Thoracic aorta (tissue), 2 donors: Measurements from ENCODE around the gene CYP24A1. TPM values are rescaled to one million over a fixed set of nuclear protein-coding genes. Genes with fewer than 3 reads are reported as not detected.

Experiments used
- ATAC-seq: fragments of 150-250 bp; one replicate; pipeline ENCODE4 v1.8.0; 2017; ENCODE audit warnings: low read depth; ENCODE audit not compliant: insufficient number of reproducible peaks, low FRiP score
- DNase-seq: peaks from one replicate; pipeline ENCODE4 v3.0.0-alpha.2; 2020; ENCODE audit warnings: low spot score
- H3K27ac ChIP-seq, 2 donors: fragments of 200-600 bp; sonication (generic); 1 replicate in 1 of 2; 2 replicates in 1 of 2; pipeline ENCODE4 v1.5.1; 2016; ENCODE audit warnings: mild to moderate bottlenecking in 2 of 2, moderate library complexity in 2 of 2
- H3K27me3 ChIP-seq: fragments of 200-600 bp; sonication (generic); replicated peaks from 2 replicates; pipeline ENCODE4 v1.6.0; 2016; ENCODE audit warnings: mild to moderate bottlenecking; ENCODE audit not compliant: insufficient read depth
- H3K36me3 ChIP-seq: fragments of 200-600 bp; sonication (generic); one replicate; pipeline ENCODE4 v1.5.1; 2016
- H3K4me1 ChIP-seq, 2 donors: fragments of 200-600 bp; sonication (generic); 1 replicate in 1 of 2; 2 replicates in 1 of 2; pipeline versions ENCODE4 v1.5.1 to v1.6.0; 2016; ENCODE audit warnings: low read depth in 2 of 2, mild to moderate bottlenecking in 1 of 2; ENCODE audit not compliant: control insufficient read depth in 1 of 2
- H3K4me3 ChIP-seq: fragments of 200-600 bp; sonication (generic); 2 replicates; pipeline ENCODE4 v1.5.1; 2016; ENCODE audit warnings: mild to moderate bottlenecking
- H3K9me3 ChIP-seq: fragments of 200-600 bp; sonication (generic); 2 replicates; pipeline ENCODE4 v1.5.1; 2016
- total RNA-seq, 2 donors: library from RNA; depleted of rRNA; stranded (reverse); fragments of >200 nt; gene quantifications; one replicate each; pipeline versions ENCODE4 v1.1.0 to v1.2.3, GENCODE V29; 2016
- TF ChIP-seq, protein P1 (sequence below): fragments of 200-600 bp; sonication (generic); IDR thresholded peaks from one replicate; pipeline ENCODE4 v1.5.1; 2019; ENCODE audit warnings: antibody characterized with exemption

CYP24A1 gene
- not detected for total RNA-seq

DNA sequence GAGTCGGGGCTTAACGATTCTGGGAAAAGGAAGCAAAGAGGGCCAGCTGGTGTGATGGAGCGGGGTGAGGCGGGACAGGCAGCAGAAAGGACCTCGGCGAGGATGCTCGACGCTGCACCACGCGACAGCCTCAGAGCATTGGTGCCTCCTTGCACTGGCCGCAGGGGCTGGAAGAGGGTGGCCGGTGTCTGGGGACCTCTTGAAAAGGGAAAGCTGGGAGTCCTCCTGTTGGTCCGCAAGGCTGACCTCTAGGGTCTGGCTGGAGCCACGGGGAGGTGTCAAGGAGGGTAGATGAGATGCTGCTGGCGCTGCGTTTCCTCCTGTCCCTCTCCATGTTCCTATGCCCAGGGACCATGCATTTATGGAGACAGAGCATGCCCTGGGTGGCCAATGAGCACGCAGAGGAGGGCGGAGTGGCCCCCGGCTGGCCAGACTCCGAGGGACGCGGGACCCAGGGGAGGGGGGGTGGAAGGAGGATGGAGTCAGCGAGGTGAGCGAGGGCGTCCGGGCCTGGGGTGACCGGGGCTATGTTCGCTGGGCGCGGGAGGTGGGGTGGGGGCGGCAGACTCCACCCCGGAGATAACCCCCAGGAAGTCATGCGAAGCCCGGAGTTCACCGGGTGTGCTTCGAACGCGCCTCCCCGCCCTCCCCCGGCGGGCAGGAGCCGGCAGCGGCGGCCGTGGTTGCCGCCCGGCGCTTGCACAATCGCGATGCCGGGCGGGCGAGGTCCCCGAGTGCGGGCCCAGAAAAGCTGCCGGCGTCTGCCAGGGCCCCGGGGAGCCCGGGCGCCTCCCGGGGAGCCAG is at the start of gene CYP24A1:
Gene CYP24A1 (minus strand): TSS at position 334 of the 804 bp plus-strand sequence. CDS start 407 bp downstream, outside the sequence.
- Histone ChIP-seq H3K27me3 (peaks cover 6% of the 10 kb centered on the region), H3K4me1 (peaks cover 0 to 24% of the 10 kb centered on the region in 2 donors), H3K9me3 (no peaks in the 10 kb centered on the region), H3K27ac (no peak within 1 kb of the TSS), H3K36me3 (no peaks in the 10 kb centered on the region), H3K4me3 (peak within 1 kb of the TSS; percentile 39)
- DNase-seq: no peak
- TF ChIP-seq, protein P1, sequence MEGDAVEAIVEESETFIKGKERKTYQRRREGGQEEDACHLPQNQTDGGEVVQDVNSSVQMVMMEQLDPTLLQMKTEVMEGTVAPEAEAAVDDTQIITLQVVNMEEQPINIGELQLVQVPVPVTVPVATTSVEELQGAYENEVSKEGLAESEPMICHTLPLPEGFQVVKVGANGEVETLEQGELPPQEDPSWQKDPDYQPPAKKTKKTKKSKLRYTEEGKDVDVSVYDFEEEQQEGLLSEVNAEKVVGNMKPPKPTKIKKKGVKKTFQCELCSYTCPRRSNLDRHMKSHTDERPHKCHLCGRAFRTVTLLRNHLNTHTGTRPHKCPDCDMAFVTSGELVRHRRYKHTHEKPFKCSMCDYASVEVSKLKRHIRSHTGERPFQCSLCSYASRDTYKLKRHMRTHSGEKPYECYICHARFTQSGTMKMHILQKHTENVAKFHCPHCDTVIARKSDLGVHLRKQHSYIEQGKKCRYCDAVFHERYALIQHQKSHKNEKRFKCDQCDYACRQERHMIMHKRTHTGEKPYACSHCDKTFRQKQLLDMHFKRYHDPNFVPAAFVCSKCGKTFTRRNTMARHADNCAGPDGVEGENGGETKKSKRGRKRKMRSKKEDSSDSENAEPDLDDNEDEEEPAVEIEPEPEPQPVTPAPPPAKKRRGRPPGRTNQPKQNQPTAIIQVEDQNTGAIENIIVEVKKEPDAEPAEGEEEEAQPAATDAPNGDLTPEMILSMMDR: no peak
- no peak for ATAC-seq

DNA sequence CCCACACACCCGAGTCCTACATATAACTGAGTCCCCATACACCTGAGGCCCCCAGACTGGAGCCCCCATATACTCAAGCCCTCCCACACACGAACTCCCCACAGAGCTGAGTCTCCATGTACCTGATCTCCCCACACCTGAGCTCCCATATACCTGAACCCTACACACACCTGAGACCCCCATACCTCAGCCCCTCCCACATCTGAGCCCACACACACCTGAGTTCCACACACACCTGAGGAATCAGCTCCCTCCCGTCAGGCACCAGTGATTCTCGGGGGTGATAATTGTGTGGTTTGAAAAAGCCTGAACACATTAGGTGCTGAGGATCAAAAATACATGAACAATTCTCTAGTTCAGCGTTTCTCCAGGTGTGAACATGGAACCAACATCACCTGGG is 49.5 kb upstream of the CYP24A1 start:
- TF ChIP-seq, protein P1: no peak
- no peak for ATAC-seq

DNA sequence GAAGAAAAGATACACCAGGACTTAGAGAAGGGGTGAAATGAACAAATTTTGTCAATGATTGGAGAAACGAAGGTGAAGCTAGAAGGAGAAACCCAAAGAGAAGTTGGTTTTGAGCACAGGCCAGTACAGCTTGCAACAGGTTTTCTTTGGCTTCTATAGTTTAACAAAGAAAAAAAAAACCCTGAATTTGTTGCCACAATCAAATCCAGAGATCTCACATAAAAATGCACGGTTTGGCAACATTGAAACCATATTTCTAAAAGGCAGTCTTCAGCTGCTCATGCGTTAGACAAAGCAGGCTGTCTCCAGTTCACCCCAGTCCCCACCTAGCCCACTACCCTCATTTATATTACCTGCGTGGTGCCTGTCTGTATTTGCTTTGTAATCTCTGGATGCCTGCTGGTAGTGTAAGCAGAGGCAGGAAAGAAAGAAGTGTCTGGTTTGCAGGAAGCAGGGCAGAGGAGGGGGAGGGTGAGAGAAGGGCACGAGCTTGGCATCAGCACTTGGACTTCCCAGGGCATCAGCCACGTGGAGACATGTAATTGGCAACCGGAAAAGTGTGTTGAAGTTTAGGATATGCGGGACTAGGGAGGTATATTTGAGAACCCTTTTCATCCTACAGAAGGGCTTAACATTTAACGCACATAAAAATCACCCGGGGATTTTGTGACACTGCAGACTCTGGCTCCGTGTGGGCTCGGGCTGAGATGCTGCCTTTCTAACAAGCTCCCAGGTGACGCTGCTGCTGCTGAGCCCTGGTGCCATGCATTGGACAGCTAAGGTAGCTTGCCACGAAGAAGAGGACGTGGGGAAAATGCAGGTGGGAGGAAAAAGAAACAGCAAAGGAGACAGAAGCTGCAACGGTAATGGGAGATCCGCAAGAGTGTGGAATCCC is 48.5 kb upstream of the CYP24A1 start:
- ATAC-seq (no peak), DNase-seq (no peak)
- Histone ChIP-seq H3K27ac (no peak overlapping the region), H3K27me3 (no peaks in the 10 kb centered on the region), H3K36me3 (no peaks in the 10 kb centered on the region), H3K4me3 (peak overlapping the region; percentile 41), H3K4me1 (peaks cover 13 to 28% of the 10 kb centered on the region in 2 donors), H3K9me3 (no peaks in the 10 kb centered on the region)
- TF ChIP-seq, protein P1: no peak

More for the DNA sequence above, 49.5 kb upstream of the CYP24A1 start:
- H3K4me3 ChIP-seq: no peak overlapping the region
- H3K9me3 ChIP-seq: no peaks in the 10 kb centered on the region
- H3K27me3 ChIP-seq: no peaks in the 10 kb centered on the region
- peaks cover 13 to 28% of the 10 kb centered on the region in 2 donors for H3K4me1 ChIP-seq
- no peak overlapping the region for H3K27ac ChIP-seq
- no peak for DNase-seq
- no peaks in the 10 kb centered on the region for H3K36me3 ChIP-seq

DNA sequence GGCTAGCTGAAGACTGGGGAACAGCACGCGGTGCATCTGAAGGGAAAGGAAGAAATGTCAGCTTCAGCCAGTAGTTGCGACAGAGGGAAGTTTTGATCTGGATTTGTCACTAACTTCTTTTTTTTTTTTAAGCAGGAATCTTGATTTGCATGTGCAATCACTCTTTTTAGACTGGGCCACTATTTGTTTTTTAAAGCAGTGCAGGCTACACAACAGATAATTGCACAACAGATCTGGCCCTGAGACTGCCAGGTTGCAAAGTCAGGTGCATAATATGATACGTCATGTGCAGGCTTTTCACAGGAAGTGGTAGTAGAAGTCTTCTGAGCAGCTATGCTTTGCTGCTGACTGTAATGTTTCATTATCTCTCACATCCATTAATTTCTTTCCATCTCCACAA is 47.6 kb upstream of the CYP24A1 start:
- Histone ChIP-seq H3K27ac (no peak overlapping the region), H3K9me3 (no peaks in the 10 kb centered on the region), H3K36me3 (no peaks in the 10 kb centered on the region), H3K4me3 (no peak overlapping the region), H3K4me1 (peaks cover 13 to 28% of the 10 kb centered on the region in 2 donors), H3K27me3 (no peaks in the 10 kb centered on the region)
- TF ChIP-seq, protein P1: no peak
- no peak for ATAC-seq
- no peak for DNase-seq

DNA sequence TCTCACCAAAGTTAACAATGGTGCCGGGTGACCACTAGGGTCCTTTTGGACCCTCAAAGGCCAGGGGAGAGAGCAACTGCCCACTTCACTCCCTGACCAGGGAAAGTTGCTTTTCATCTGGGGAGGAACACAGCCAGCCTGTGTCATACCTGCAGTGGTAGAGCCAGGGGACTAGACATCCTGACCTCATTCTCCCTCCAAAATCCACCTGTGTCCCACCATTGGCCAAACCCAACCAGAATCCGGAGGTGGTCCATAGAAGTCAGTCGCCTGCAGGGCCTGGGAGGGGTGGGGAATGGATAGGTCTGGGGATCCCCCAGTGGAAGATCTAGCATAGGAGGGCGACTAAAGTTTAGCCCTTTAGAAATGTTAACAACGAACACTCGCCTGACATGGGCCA is 46.9 kb upstream of the CYP24A1 start:
- H3K4me1 ChIP-seq: peaks cover 13 to 28% of the 10 kb centered on the region in 2 donors
- ATAC-seq (no peak), DNase-seq (no peak)
- TF ChIP-seq, protein P1: no peak
- H3K4me3 ChIP-seq: no peak overlapping the region
- H3K36me3 ChIP-seq: no peaks in the 10 kb centered on the region
- H3K27me3 ChIP-seq: no peaks in the 10 kb centered on the region
- H3K27ac ChIP-seq: no peak overlapping the region
- H3K9me3 ChIP-seq: no peaks in the 10 kb centered on the region
